Type B pancreatic cell (in vitro differentiated cells): ENCODE results near the gene LDLRAD4. TPM values are rescaled to one million over a fixed set of nuclear protein-coding genes. Genes with fewer than 3 reads are reported as not detected.

Experiments used
- DNase-seq: peaks from one replicate; pipeline ENCODE4 v3.0.0; 2021; ENCODE audit warnings: mixed read lengths; ENCODE audit not compliant: unreplicated experiment; ENCODE audit errors: extremely low spot score
- H3K27ac Mint-ChIP-seq: 2 replicates; pipeline ENCODE4 v1.8.0; 2021; ENCODE audit warnings: mild to moderate bottlenecking, mixed read lengths
- H3K27me3 Mint-ChIP-seq: 2 replicates; pipeline ENCODE4 v1.8.0; 2021; ENCODE audit warnings: mixed read lengths
- H3K36me3 Mint-ChIP-seq: 2 replicates; pipeline ENCODE4 v1.8.0; 2021; ENCODE audit warnings: mixed read lengths
- H3K4me1 Mint-ChIP-seq: one replicate; pipeline ENCODE4 v1.8.0; 2021; ENCODE audit warnings: mixed read lengths; ENCODE audit not compliant: unreplicated experiment
- H3K4me3 Mint-ChIP-seq: 2 replicates; pipeline ENCODE4 v1.8.0; 2021; ENCODE audit warnings: mild to moderate bottlenecking, mixed read lengths
- H3K9me3 Mint-ChIP-seq: 2 replicates; pipeline ENCODE4 v1.8.0; 2021; ENCODE audit warnings: mixed read lengths
- long read RNA-seq: library from polyadenylated mRNA; unstranded; transcript quantifications from one replicate; pipeline ENCODE4 v2.0.0, GENCODE V29; 2020
- total RNA-seq: library from RNA; stranded (reverse); gene quantifications from 2 replicates; pipeline ENCODE4 v1.2.1, GENCODE V29; 2021; ENCODE audit warnings: low replicate concordance
- TF ChIP-seq, protein P1 (sequence below): fragments of 200-600 bp; sonication (generic); conservative IDR thresholded peaks from 2 replicates; pipeline ENCODE4 v1.5.0; 2021; ENCODE audit warnings: antibody characterized with exemption, mild to moderate bottlenecking

The LDLRAD4 gene
- total RNA-seq, result 0.88 and 2.4 TPM in 2 replicates
- long read RNA-seq, result 0 reads

DNA sequence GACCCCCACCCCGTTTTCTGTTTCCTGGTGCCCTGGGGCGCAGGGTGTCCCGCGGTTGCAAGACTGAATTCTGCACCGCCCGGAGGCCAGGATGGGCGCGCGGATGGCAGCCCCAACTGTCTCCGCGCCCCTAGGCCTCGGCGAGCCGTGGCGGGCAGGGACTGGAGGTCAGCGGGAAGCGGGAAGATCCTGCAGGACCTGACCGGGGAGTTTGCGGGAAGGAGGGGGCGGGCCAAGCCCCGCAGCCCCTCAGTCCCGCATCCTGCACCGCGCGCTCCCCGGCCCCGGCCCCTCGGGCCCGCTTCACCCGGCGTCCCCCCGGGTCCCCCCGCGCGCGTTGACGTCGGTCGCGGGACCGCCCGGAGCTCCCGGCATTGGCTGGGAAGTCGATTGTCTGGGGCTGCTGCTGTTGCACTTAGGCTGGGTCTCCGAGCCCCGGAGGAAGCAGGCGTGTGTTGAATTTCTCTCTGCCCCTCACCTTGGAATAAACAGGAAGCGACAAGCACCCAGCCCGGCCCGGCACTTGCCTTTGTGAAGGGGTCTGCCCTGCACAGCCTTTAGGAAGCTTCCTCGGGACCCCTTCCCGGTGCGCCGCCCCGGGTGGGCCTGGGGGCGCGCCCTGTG, at the start of gene LDLRAD4:
LDLRAD4 (plus strand) TSS at position 393 of the 624 bp plus-strand sequence.
- no peaks in the 10 kb centered on the region for H3K36me3 Mint-ChIP-seq
- no peak within 1 kb of the TSS for H3K27ac Mint-ChIP-seq
- H3K9me3 Mint-ChIP-seq, result no peaks in the 10 kb centered on the region
- H3K27me3 Mint-ChIP-seq, result peaks cover 82% of the 10 kb centered on the region
- peak within 1 kb of the TSS; percentile 61 for H3K4me3 Mint-ChIP-seq
- peaks cover 13% of the 10 kb centered on the region for H3K4me1 Mint-ChIP-seq
- TF ChIP-seq, protein P1, sequence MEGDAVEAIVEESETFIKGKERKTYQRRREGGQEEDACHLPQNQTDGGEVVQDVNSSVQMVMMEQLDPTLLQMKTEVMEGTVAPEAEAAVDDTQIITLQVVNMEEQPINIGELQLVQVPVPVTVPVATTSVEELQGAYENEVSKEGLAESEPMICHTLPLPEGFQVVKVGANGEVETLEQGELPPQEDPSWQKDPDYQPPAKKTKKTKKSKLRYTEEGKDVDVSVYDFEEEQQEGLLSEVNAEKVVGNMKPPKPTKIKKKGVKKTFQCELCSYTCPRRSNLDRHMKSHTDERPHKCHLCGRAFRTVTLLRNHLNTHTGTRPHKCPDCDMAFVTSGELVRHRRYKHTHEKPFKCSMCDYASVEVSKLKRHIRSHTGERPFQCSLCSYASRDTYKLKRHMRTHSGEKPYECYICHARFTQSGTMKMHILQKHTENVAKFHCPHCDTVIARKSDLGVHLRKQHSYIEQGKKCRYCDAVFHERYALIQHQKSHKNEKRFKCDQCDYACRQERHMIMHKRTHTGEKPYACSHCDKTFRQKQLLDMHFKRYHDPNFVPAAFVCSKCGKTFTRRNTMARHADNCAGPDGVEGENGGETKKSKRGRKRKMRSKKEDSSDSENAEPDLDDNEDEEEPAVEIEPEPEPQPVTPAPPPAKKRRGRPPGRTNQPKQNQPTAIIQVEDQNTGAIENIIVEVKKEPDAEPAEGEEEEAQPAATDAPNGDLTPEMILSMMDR, result no peak
- DNase-seq, result no peak

DNA sequence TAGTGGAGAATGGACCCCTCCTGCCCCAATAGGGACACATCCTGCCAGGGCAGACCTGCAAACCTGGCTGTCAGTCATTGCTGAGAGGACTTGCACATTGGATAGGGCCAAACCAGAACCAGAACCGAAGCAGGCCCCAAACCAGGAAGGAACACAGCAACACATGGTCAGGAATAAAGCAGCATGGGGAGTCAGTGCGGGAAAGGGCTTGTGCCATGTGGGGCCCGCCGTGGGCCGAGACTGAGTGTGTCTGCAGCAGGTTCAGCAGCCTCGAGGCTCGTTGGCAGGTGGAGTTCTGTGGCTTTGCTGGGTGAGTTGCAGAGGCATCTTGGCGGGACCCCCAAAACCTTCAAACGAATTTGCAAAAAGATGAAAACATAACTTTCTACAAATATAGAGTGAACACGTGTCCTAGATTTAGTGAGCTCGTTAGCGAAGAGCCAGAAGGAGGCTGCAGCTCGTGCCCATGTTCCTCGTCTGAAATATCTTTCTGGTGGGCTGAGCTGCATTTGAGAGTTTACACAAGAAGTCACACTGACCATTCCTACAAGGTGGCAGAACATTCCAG, 44.9 kb upstream of the LDLRAD4 start:
- Mint-ChIP-seq H3K27ac (no peak overlapping the region), H3K9me3 (no peaks in the 10 kb centered on the region), H3K36me3 (no peaks in the 10 kb centered on the region), H3K4me1 (no peaks in the 10 kb centered on the region), H3K27me3 (peaks cover 21% of the 10 kb centered on the region), H3K4me3 (no peak overlapping the region)
- TF ChIP-seq, protein P1, result no peak
- no peak for DNase-seq

DNA sequence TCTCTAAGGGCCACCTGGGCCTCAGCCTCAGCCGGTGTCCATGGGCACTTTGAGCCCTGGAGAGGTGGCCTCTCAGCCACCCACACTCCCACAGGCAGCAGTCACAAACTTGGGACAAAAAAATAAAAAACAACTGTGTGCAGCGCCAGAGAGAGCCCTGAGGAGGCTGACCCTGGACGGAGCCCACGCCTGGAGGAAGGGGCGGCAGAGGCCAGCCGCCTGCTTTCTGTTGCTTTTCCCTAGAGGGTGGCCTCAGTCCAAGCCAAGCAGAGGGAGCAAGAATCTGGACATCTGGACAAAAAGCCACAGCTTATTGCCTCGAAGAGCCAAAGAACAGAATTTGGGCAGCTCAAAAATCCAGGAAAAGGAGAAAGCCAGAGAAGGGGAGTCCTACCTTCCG, 43.3 kb upstream of the LDLRAD4 start:
- H3K27me3 Mint-ChIP-seq, result peaks cover 9% of the 10 kb centered on the region
- no peaks in the 10 kb centered on the region for H3K9me3 Mint-ChIP-seq
- no peaks in the 10 kb centered on the region for H3K4me1 Mint-ChIP-seq
- DNase-seq, result no peak
- no peak overlapping the region for H3K27ac Mint-ChIP-seq
- TF ChIP-seq, protein P1, result no peak
- no peaks in the 10 kb centered on the region for H3K36me3 Mint-ChIP-seq
- H3K4me3 Mint-ChIP-seq, result no peak overlapping the region

DNA sequence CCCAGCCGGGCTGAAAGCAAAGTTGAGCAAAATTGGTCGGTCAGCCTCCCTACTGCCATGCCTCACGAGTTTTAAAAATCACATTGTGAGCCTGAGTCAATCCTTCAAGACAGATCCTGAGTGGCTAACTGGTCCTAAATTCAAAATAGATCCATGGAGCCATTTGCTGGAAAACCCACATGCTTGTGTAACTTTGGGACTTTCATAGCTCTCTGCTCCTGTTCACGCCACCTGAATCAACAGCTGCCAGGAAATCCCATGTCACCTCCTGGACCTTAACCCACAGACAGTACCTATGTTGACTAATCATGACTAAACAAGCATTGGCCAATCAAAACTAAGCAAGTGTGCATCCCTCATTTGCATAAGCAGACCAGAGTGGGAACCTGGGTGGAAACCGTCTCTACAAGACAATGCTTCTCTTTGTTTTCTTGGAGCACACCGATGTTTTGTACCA, 42.8 kb upstream of the LDLRAD4 start:
- Mint-ChIP-seq H3K4me1 (no peaks in the 10 kb centered on the region), H3K4me3 (no peak overlapping the region), H3K27ac (no peak overlapping the region), H3K36me3 (no peaks in the 10 kb centered on the region), H3K27me3 (peaks cover 3% of the 10 kb centered on the region), H3K9me3 (no peaks in the 10 kb centered on the region)
- TF ChIP-seq, protein P1, result no peak
- no peak for DNase-seq

DNA sequence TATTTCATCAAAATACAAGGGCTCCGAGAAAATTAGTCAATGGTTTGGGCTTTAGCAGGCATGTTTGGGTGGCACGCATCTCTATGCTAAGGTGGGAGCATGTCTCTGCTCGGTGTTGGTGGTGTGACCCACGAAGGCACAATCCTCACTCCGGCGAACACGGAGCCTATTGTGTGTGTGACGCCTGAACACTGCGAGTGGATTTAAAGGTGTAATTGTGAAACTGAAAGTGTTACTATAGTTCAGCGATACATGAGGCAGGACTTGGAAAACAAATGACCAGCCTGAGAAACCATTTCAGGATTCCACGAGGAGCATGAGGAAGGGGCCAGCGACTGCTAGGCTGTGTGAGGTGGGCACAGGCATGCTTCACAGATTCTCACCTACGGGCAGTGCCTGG, 41.7 kb upstream of the LDLRAD4 start:
- Mint-ChIP-seq H3K27me3 (peaks cover 3% of the 10 kb centered on the region), H3K4me3 (no peak overlapping the region), H3K36me3 (no peaks in the 10 kb centered on the region), H3K27ac (no peak overlapping the region), H3K9me3 (no peaks in the 10 kb centered on the region), H3K4me1 (no peaks in the 10 kb centered on the region)
- no peak for DNase-seq
- TF ChIP-seq, protein P1, result no peak
